ENCODE data around the gene KCNK10. TPM values are rescaled to one million over a fixed set of nuclear protein-coding genes. Genes with fewer than 3 reads are reported as not detected.

Gene KCNK10
- total RNA-seq: not detected in 2 replicates

DNA sequence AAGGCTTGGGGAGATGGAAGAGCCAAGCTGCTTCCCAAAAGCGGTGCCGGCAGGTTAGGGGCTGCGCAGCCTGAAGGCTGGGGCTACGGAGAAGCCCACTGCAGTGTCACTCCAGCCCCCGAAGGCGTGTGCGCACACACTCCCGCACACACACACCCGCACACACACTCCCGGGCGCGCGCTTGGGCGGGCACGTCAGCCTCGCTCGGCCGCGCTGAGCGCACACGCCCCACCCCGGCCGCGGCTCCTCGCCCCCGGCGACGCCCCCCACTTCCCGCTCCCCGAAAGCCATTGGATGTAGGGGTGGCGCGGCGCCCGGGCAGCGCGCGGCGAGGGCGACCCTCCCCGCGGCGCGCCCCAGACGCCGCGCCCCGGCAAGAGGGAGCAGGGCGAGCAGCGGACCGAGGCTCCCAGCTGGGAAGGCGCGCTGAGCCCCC, at the start of gene KCNK10:
Gene KCNK10, minus strand, starts transcription at position 184 of the 437 bp plus-strand sequence. CDS start 471 bp downstream, outside the sequence.
- intact Hi-C loops (cut with micrococcal nuclease): no loop called here

- intact Hi-C loops (cut with micrococcal nuclease): no loop called here
Observed at GRCh38 chr14:88369496-88369895, 46.4 kb upstream of the KCNK10 start.

DNA sequence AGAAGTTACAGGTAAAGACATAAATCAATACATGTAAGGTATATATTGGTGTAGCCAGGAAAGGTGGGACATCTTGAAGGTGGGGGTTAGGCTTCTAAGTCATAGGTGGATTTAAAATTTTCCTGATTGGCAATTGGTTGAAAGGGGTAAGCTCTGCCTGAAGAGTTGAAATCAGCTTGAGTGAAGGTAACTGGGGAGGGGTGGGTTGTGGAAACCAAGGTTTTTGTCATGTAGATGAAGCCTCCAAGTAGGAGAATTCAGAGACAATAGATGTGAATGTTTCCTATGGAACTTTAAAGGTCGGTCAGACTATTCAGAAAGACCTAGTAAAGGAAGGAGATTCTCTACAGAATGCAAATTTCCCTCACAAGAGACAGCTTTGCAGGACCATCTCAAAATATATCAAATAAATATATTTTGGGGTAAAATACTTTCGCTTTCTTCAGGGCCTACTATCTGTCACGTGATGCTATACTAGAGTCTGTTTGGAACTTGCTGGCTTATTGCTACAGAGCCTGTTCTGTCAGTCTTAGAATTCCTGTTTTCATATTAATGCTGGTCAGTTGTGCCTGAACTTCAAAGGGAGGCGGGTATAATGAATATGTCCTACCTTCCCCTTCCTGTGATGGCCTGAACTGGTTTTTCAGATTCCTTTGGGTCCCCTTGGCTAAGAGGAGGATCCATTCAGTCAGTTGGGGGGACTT, 41.8 kb upstream of the KCNK10 start:
- intact Hi-C loops (cut with micrococcal nuclease): no loop called here

- intact Hi-C loops (cut with micrococcal nuclease): no loop called here
Observed at GRCh38 chr14:88363644-88364043, 40.6 kb upstream of the KCNK10 start.

DNA sequence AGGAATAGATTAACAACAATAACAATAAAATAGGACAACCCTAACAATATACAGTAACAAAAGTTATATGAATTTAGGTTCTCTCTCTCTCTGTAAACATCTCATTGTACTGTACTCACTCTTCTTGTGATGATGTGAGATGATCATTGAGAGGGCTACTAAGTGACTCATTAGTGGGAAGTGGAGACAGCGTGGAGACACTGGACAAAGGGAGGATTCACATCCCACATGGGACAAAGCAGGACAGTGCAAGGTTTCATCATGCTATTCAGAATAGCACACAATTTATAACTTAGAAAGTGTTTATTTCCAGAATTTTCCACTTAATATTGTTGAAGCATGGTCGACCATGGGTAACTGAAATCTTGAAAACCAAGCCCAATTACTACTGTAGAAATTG, 36.4 kb upstream of the KCNK10 start:
- intact Hi-C loops (cut with micrococcal nuclease): no loop called here

DNA sequence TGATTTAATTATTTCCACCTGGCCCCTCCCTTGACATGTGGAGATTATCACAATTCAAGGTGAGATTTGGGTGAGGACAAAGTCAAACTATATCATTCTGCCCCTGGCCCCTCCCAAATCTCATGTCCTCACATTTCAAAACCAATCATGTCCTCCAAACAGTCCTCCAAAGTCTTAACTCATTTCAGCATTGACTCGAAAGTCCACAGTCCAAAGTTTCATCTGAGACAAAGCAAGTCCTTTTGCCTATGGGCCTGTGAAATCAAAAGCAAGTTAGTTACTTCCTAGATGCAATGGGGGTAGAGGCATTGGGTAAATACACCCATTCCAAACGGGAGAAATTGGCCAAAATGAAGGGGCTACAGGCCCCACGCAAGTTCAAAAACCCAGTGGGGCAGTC, 31.3 kb upstream of the KCNK10 start:
- intact Hi-C loops (cut with micrococcal nuclease): no loop called here

GRCh38 chr14:88352698-88353097, 29.6 kb upstream of the KCNK10 start:
- intact Hi-C loops (cut with micrococcal nuclease): no loop called here

- intact Hi-C loops (cut with micrococcal nuclease): no loop called here
Observed at GRCh38 chr14:88351966-88352691, 29.1 kb upstream of the KCNK10 start.

DNA sequence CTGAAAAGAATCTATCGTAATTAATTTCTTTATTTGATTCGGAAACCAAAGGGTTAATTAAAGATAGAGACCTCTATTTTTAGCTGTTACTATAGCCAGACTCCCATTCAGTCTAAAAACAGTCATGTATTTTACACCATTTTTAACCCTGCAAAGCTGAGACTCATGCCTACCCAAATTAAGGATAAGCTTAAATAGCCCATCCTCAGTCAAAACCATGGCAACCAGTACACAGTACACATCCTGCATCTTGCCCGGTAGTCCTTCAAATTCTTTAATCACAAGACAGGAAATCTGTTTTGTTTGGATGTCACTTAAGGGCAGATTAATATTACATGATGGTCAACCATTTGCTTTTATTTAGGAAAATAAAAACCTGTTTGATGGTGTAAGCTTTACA, 25.5 kb upstream of the KCNK10 start:
- intact Hi-C loops (cut with micrococcal nuclease): no loop called here

DNA sequence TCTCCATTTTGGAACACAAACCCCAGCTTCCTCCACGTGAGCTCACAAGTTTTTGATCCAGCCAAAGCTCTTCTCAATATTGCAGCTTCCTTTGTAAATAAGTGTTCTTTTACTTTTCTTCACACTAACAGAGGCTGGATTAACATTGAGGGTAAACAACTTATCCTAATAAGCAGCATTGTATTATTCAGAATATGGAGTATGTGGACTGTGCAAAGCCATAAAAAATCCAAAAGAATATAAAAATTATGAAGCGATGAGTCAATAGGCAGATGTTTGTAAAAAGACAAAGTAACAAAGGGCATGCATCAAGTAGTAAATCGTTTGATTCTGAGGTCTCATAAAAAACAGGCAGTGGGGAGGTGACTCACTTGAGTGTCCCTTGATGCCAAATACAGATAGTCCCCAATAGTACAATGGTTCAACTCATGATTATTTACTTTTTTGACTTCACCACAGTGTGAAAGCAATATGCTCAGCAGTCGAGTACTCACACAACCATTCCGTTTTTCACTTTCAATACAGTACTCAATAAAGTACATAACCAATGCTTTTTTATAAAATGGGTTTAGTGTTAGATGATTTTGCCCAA, 23.1 kb upstream of the KCNK10 start:
- intact Hi-C loops (cut with micrococcal nuclease): no loop called here

DNA sequence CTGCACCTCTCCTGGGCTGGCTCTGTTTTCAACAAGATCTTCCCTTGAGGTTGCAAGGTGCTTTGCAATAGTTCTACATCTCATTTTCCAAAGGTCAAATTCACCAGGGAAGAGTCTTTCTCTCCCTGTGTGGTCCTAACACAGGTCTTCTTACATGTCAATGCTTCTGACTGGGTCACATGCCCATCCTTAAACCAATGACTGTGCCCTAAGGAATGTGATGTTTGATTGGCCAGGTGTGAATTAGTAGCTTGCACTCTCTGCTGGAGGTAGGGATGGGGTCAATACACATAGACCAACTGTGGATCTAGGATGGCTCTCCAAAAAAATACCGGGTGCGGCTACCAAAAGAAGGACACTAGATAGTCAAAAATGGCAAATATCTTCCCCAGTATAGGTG, 19.9 kb upstream of the KCNK10 start:
- intact Hi-C loops (cut with micrococcal nuclease): no loop called here

DNA sequence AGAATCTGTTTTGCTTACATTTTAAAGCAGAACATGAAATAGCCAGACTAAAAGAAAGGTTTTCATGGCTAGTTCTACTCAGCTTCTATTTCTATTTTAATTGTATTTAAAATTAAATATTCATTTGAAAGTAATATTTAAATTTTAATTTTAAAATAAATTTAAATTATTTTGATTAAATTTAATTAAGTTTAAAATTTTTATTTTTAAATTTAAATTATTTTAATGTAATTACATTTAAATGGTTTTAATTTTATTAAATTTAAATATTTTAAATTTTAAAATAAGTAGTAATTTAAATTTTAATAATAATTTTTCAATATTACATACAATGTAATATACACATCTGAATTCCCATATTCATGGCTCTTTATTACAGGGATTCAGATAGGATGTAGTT, 17.3 kb upstream of the KCNK10 start:
- intact Hi-C loops (cut with micrococcal nuclease): no loop called here

- intact Hi-C loops (cut with micrococcal nuclease): no loop called here
Observed at GRCh38 chr14:88333036-88333435, 10.0 kb upstream of the KCNK10 start.

GRCh38 chr14:88327497-88327896, 4.4 kb upstream of the KCNK10 start:
- intact Hi-C loops (cut with micrococcal nuclease): no loop called here

DNA sequence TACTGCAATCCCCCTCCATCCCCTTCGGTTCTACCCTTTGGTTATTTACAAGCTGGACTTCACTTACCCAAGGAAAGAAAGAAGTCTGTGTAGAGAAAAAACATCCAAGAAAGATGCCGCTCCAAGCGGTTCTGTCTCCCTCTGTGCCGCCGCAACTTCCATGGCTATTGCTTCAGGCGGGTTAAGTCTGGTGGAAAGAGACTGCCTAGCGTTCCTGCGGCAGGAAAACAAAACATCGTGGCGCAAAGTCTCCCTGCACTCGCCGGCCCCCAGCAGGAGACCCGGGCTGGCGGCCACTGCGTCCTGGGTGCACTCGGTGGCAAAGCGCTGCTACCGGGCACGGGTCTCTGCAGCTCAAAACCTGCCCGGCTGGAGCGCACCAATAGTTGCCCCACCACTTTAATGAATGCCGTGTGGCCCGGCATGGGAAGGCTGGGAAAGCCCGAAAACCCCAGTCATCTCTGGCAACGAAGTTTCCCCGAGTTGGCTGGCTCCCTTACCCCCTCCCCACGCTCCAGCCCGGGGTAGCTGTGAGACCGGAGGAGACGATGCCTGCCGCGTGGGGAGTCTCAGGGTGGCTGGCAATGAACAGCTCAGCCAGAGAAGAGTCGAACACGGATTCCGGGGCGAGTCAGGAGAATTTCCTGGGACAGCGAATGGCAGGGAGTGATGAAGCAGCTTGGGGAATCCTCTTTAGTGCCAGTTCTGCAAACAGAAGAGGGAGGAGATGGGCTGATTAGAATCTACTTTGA, 3.5 kb upstream of the KCNK10 start:
- intact Hi-C loops (cut with micrococcal nuclease): no loop called here

DNA sequence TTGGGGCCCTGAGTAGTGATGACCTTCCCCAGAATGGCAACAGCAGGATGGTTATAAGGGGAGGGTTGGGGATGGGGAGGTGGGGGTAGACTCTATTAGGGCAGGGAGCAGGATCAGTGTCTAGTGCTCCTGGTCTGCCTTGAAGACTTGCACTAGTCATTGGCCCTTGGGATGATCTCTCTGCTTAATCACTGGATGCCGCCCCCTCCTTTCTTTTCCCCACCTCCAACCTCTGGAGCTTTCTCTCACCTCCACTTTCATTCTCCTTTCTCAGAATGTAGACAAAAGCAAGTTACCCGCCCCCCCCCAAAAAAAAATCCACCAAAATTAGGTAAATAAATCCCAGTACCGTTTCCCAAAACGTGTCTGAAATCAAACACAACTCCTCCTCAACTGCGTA, 2.8 kb upstream of the KCNK10 start:
- intact Hi-C loops (cut with micrococcal nuclease): no loop called here

DNA sequence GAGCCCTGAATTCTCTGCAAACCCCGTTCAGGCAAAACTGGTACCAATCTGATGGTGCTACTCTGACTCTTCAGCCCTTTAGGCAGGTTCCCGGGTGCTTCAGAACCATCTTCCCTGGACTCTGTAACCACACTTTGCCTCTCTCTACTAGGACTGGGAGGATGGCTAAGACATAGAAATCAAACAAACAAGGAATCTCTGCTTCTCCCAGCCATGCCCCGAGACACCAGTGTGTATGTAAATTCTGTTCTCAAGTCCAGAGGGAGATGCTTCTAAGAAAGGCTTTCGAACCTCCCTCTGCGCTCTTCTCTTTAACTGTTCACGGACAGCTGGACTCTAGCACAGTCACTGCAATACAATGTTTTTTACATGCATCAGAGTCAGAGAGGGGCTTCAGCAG, 1.9 kb upstream of the KCNK10 start:
- intact Hi-C loops (cut with micrococcal nuclease): no loop called here

- intact Hi-C loops (cut with micrococcal nuclease): no loop called here
Observed at GRCh38 chr14:88324491-88324890, 1.4 kb upstream of the KCNK10 start.

DNA sequence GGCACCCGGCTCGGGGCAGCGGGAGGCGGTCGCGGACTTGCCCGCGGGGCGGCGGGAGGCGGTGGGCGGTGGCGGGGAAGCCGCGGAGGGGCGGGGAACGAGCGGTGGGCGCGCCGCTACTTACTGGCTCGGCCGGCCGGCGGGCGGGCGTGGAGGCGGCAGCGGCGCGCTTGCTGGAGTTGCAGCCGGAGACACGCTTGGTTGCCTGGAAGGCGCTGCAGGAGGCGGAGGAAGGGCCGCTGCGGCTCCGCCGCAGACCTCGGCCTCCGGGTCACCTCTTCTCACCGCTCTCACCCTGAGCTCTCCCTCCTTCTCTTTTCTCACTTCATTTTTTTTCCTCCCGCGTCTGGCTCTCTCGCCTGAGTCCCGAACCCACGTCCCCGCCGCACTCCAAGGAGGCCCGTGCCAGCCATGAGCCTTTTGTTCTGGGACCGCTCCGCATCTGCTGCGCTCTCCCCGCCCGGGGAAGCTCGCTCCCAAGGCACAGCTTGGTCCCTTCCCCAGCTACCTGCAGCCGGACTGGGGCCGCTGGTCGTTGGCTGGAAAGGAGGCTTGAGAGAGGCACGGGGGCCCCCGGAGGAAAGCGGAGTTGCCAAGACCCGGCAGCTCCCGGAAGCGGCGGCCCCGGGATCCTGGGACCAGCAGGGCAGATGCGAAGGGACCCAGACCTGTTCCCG, 592 bp upstream of the KCNK10 start:
- intact Hi-C loops (cut with micrococcal nuclease): no loop called here

GRCh38 chr14:88322504-88323085, 474 bp downstream of the KCNK10 start:
- intact Hi-C loops (cut with micrococcal nuclease): no loop called here

All from T-helper 2 cell treated with Interferon-gamma antibody and Interleukin-4, amounts not matched to agents 100 ng/mL and 5 ng/mL, for 36 hours (primary cell).